Upper lobe of left lung (tissue), 4 donors: ENCODE data around the gene UHRF1.

Source experiments
- EP300 ChIP-seq, 4 donors: sonication (generic); formaldehyde crosslinking; IDR thresholded peaks; one replicate each; pipeline ENCODE4 v1.5.1; 2017; ENCODE audit warnings: antibody characterized with exemption in 4 of 4, control low read depth in 2 of 4
- POLR2A ChIP-seq, 4 donors: fragments of 450-650 bp; IDR thresholded peaks; one replicate each; pipeline ENCODE4 v1.5.1; 2016 to 2017; ENCODE audit warnings: antibody characterized with exemption in 4 of 4, mild to moderate bottlenecking in 2 of 4
- TF ChIP-seq, protein P1 (sequence below), 6 experiments: fragments of 450-650 bp in 4 of 6; fragments of 200-600 bp in 2 of 6; sonication (generic) in 2 of 6; IDR thresholded peaks; one replicate each; pipeline ENCODE4 v1.5.1; 2016 to 2019; ENCODE audit warnings: antibody characterized with exemption in 6 of 6

GRCh38 chr19:4909897-4910593, 744 bp downstream of the UHRF1 start:
- TF ChIP-seq, protein P1, sequence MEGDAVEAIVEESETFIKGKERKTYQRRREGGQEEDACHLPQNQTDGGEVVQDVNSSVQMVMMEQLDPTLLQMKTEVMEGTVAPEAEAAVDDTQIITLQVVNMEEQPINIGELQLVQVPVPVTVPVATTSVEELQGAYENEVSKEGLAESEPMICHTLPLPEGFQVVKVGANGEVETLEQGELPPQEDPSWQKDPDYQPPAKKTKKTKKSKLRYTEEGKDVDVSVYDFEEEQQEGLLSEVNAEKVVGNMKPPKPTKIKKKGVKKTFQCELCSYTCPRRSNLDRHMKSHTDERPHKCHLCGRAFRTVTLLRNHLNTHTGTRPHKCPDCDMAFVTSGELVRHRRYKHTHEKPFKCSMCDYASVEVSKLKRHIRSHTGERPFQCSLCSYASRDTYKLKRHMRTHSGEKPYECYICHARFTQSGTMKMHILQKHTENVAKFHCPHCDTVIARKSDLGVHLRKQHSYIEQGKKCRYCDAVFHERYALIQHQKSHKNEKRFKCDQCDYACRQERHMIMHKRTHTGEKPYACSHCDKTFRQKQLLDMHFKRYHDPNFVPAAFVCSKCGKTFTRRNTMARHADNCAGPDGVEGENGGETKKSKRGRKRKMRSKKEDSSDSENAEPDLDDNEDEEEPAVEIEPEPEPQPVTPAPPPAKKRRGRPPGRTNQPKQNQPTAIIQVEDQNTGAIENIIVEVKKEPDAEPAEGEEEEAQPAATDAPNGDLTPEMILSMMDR (IDR thresholded peaks at IDR 0.05), result no peak
- TF ChIP-seq POLR2A (IDR thresholded peaks at IDR 0.05) (no peak), EP300 (IDR thresholded peaks at IDR 0.05) (no peak)
